Smooth muscle cell (in vitro differentiated cells): ENCODE results near the gene GREB1. TPM values are rescaled to one million over a fixed set of nuclear protein-coding genes. Genes with fewer than 3 reads are reported as not detected.

Experiments used
- DNase-seq: peaks from one replicate; lab custom pipeline; 2025; ENCODE audit not compliant: unreplicated experiment; lab: John Stamatoyannopoulos, UW
- H2AFZ ChIP-seq: fragments of 200-600 bp; sonication (generic); 2 replicates; pipeline ENCODE4 v1.6.0; 2016; ENCODE audit warnings: antibody characterized with exemption, low read depth, mild to moderate bottlenecking
- H3F3A ChIP-seq: fragments of 200-600 bp; sonication (generic); 2 replicates; pipeline ENCODE4 v1.6.0; 2017; ENCODE audit warnings: antibody characterized with exemption, low read depth
- H3K27ac ChIP-seq: fragments of 200-600 bp; sonication (generic); 2 replicates; pipeline ENCODE4 v1.5.1; 2016; ENCODE audit warnings: low read depth, mild to moderate bottlenecking
- H3K27me3 ChIP-seq: fragments of 200-600 bp; sonication (generic); 2 replicates; pipeline ENCODE4 v1.6.1; 2016; ENCODE audit warnings: low read depth, mild to moderate bottlenecking
- H3K36me3 ChIP-seq: fragments of 200-600 bp; sonication (generic); 2 replicates; pipeline ENCODE4 v1.5.1; 2016; ENCODE audit warnings: low read depth
- H3K4me1 ChIP-seq: fragments of 200-600 bp; sonication (generic); 2 replicates; pipeline ENCODE4 v1.5.1; 2016; ENCODE audit warnings: low read depth
- H3K4me2 ChIP-seq: fragments of 200-600 bp; sonication (generic); 2 replicates; pipeline ENCODE4 v1.6.0; 2016; ENCODE audit warnings: mild to moderate bottlenecking
- H3K4me3 ChIP-seq: fragments of 200-600 bp; sonication (generic); 2 replicates; pipeline ENCODE4 v1.5.1; 2016; ENCODE audit warnings: mild to moderate bottlenecking
- H3K79me2 ChIP-seq: fragments of 200-600 bp; sonication (generic); 2 replicates; pipeline ENCODE4 v1.6.0; 2016; ENCODE audit warnings: low read depth, mild to moderate bottlenecking
- H3K9ac ChIP-seq: fragments of 200-600 bp; sonication (generic); 2 replicates; pipeline ENCODE4 v1.6.0; 2016; ENCODE audit warnings: low read depth
- H3K9me3 ChIP-seq: fragments of 200-600 bp; sonication (generic); replicated peaks from 2 replicates; pipeline ENCODE4 v1.5.1; 2016; ENCODE audit warnings: low read depth
- H4K20me1 ChIP-seq: fragments of 200-600 bp; sonication (generic); 2 replicates; pipeline ENCODE4 v1.6.0; 2016; ENCODE audit warnings: low read depth
- WGBS: methylation state at CpG from one replicate; pipeline ENCODE4 v1.1.7; 2016; ENCODE audit warnings: low lambda C conversion rate; 5-methylcytosine and 5-hydroxymethylcytosine counted together
- polyA plus RNA-seq: library from polyadenylated mRNA; unstranded; fragments of >200 nt; fragmentation: Nextera tagmentation; extraction: Ambion mirVana; gene quantifications from 2 replicates; pipeline ENCODE4 v1.2.1, GENCODE V29; 2016
- total RNA-seq: library from RNA; depleted of rRNA; stranded (reverse); fragments of >200 nt; gene quantifications from 2 replicates; pipeline ENCODE4 v1.2.3, GENCODE V29; 2014
- TF ChIP-seq, protein P1 (sequence below): fragments of 200-600 bp; sonication (generic); IDR thresholded peaks from 2 replicates; pipeline ENCODE4 v1.5.1; 2017; ENCODE audit warnings: borderline replicate concordance, mild to moderate bottlenecking, antibody characterized with exemption; ENCODE audit not compliant: insufficient read depth, poor library complexity, severe bottlenecking

The GREB1 gene
- total and polyA plus RNA-seq, 2 experiments from 2014 or later: 1.7 to 4.3 TPM

DNA sequence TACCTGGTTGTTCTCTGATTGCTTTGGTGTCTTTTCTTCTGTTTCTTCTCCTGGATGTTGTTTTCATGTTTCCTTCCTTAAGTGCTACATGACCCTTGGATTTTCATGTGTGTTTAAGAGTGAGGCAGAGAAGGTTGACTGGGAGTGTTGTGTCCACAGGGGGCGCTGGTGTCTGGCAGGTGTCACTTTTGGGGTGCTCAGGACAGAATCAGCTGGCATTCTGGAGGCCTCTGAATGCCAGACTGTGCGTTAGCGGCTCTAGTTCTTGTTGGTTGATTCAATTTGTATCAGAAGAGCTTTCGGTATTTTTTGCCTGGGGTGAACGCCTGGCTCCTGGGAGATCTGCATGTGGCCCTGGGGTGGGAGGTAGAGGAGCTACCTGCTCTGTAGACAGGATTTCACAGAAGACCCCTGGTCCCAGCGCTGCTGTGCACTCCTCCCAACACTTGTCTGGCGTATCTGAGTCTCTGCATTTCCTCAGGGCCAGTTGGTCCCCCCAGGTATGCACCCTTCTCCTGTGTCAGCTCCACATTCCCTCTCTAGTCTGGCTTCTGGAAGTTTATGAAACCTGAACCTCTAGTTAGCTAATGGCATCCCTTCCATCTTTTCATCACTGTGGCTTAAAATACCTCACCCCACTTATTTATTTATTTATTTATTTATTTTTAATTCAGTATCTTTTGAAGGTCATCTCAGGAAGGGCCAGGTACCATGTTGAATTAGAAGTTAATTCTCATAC is 1.1 kb downstream of the GREB1 start:
- 88% methylated on average over 7 of the region's 7 CpGs for WGBS
- H3K79me2 ChIP-seq: no peaks in the 10 kb centered on the region
- no peak overlapping the region for H2AFZ ChIP-seq
- no peaks in the 10 kb centered on the region for H3K36me3 ChIP-seq
- no peak for DNase-seq
- H4K20me1 ChIP-seq: no peaks in the 10 kb centered on the region
- H3K4me1 ChIP-seq: peaks cover 11% of the 10 kb centered on the region
- H3K27ac ChIP-seq: no peak overlapping the region
- no peaks in the 10 kb centered on the region for H3K9me3 ChIP-seq
- peaks cover 4% of the 10 kb centered on the region for H3F3A ChIP-seq
- no peak overlapping the region for H3K9ac ChIP-seq
- TF ChIP-seq, protein P1, sequence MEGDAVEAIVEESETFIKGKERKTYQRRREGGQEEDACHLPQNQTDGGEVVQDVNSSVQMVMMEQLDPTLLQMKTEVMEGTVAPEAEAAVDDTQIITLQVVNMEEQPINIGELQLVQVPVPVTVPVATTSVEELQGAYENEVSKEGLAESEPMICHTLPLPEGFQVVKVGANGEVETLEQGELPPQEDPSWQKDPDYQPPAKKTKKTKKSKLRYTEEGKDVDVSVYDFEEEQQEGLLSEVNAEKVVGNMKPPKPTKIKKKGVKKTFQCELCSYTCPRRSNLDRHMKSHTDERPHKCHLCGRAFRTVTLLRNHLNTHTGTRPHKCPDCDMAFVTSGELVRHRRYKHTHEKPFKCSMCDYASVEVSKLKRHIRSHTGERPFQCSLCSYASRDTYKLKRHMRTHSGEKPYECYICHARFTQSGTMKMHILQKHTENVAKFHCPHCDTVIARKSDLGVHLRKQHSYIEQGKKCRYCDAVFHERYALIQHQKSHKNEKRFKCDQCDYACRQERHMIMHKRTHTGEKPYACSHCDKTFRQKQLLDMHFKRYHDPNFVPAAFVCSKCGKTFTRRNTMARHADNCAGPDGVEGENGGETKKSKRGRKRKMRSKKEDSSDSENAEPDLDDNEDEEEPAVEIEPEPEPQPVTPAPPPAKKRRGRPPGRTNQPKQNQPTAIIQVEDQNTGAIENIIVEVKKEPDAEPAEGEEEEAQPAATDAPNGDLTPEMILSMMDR: peak; percentile 29
- no peak overlapping the region for H3K4me2 ChIP-seq
- H3K4me3 ChIP-seq: no peak overlapping the region
- no peaks in the 10 kb centered on the region for H3K27me3 ChIP-seq

DNA sequence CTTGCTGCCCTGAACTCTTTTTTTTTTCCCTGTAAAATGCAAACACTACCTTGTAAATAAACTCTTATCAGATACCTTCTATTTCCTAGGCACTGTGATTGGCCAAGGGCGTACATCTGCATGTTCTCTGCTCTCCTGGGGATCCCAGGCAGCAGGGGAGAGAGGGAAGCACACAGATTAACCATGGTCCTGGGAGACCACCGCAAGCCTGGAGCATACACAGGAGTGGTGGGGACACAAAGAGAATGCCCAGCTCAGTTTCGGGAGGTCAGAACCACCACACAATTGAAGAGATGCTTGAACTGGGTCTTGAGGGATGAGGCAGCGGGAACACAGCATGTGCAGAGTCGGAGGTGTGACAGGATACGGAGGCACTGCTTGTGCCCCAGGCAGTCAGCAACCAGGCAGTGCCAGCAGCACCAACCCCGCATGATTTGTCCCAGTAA is 2.1 kb downstream of the GREB1 start:
- no peaks in the 10 kb centered on the region for H3K79me2 ChIP-seq
- H3K4me3 ChIP-seq: no peak overlapping the region
- H3K27ac ChIP-seq: no peak overlapping the region
- H3K9ac ChIP-seq: no peak overlapping the region
- TF ChIP-seq, protein P1: no peak
- no peaks in the 10 kb centered on the region for H4K20me1 ChIP-seq
- DNase-seq: no peak
- peaks cover 17% of the 10 kb centered on the region for H3K4me1 ChIP-seq
- H2AFZ ChIP-seq: no peak overlapping the region
- peaks cover 4% of the 10 kb centered on the region for H3F3A ChIP-seq
- H3K36me3 ChIP-seq: no peaks in the 10 kb centered on the region
- H3K4me2 ChIP-seq: no peak overlapping the region
- no peaks in the 10 kb centered on the region for H3K27me3 ChIP-seq
- H3K9me3 ChIP-seq: no peaks in the 10 kb centered on the region
- WGBS: 87% methylated on average over 7 of the region's 7 CpGs

DNA sequence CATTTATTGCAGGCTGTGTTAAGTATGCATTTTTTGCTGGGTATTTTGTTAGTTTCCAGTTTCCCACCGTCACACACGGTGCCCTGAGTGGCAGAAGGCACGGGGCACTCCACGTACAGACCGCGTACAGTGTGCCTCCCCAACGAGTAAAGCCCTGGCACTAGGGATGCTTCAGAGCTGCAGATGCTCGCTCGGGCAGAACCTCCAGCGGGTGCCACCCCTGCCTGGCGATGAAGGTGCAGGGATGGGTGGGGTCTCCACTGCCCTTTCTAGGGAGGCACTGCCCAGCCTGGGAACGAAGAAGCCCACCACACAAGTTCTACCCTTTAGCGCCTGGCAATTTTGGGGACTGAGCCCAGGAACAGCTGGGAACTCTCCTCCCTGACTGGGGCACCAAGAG is 4.1 kb downstream of the GREB1 start:
- TF ChIP-seq, protein P1: no peak
- DNase-seq: no peak
- Histone ChIP-seq H3K4me3 (no peak overlapping the region), H3K36me3 (no peaks in the 10 kb centered on the region), H3K4me1 (peaks cover 26% of the 10 kb centered on the region), H3F3A (no peaks in the 10 kb centered on the region), H2AFZ (no peak overlapping the region), H3K27ac (no peak overlapping the region), H3K79me2 (no peaks in the 10 kb centered on the region), H4K20me1 (no peaks in the 10 kb centered on the region), H3K9me3 (no peaks in the 10 kb centered on the region), H3K27me3 (no peaks in the 10 kb centered on the region), H3K4me2 (no peak overlapping the region), H3K9ac (no peak overlapping the region)
- WGBS: 96% methylated on average over 13 of the region's 13 CpGs
